Calu3 (cell line): ENCODE measurements around the gene MGA. TPM values are rescaled to one million over a fixed set of nuclear protein-coding genes. Genes with fewer than 3 reads are reported as not detected.

ENCODE experiments used
- BruUV-seq: library from RNA; stranded (reverse); fragments of 400-500 nt; replicated peaks from 2 replicates; lab custom pipeline; 2021; lab: Mats Ljungman, UMichigan
- CTCF ChIA-PET: fragments of 300-600 bp; sonication (Branson Sonifier 250); formaldehyde crosslinking; loops from one replicate; lab custom pipeline; 2022; ENCODE audit warnings: antibody characterized with exemption; lab: Charles Lee
- DNase-seq: peaks from one replicate; pipeline ENCODE4 v3.0.0; 2022
- H3K27ac Mint-ChIP-seq: one replicate; pipeline ENCODE4 v1.8.0; 2022; ENCODE audit warnings: mixed read lengths; ENCODE audit not compliant: unreplicated experiment
- H3K27me3 Mint-ChIP-seq: one replicate; pipeline ENCODE4 v1.8.0; 2022; ENCODE audit warnings: mixed read lengths; ENCODE audit not compliant: unreplicated experiment
- H3K36me3 Mint-ChIP-seq: one replicate; pipeline ENCODE4 v1.8.0; 2022; ENCODE audit warnings: mild to moderate bottlenecking, moderate library complexity, mixed read lengths; ENCODE audit not compliant: insufficient read depth, unreplicated experiment
- H3K4me1 Mint-ChIP-seq: one replicate; pipeline ENCODE4 v1.8.0; 2022; ENCODE audit warnings: mild to moderate bottlenecking, low read depth, mixed read lengths; ENCODE audit not compliant: unreplicated experiment
- H3K4me3 Mint-ChIP-seq: one replicate; pipeline ENCODE4 v1.8.0; 2022; ENCODE audit warnings: mild to moderate bottlenecking, low read depth, moderate library complexity, mixed read lengths; ENCODE audit not compliant: unreplicated experiment
- H3K9me3 Mint-ChIP-seq: one replicate; pipeline ENCODE4 v1.8.0; 2022; ENCODE audit warnings: low read depth, mixed read lengths; ENCODE audit not compliant: unreplicated experiment
- intact Hi-C: fragments of 100-400 bp; cut with micrococcal nuclease; formaldehyde crosslinking; loops from one replicate; pipeline ENCODE4 v1.10.0; 2022; ENCODE audit not compliant: unreplicated experiment
- total RNA-seq: library from RNA; stranded (reverse); gene quantifications from 2 replicates; pipeline ENCODE4 v1.2.3, GENCODE V29; 2022
- TF ChIP-seq, protein P1 (sequence below): fragments of 200-600 bp; IDR thresholded peaks from one replicate; pipeline ENCODE4 v1.8.0; 2022; ENCODE audit warnings: antibody characterized with exemption; ENCODE audit not compliant: unreplicated experiment

The MGA gene
- total RNA-seq, 1 experiment from 2014 or later, result 26.4 TPM

DNA sequence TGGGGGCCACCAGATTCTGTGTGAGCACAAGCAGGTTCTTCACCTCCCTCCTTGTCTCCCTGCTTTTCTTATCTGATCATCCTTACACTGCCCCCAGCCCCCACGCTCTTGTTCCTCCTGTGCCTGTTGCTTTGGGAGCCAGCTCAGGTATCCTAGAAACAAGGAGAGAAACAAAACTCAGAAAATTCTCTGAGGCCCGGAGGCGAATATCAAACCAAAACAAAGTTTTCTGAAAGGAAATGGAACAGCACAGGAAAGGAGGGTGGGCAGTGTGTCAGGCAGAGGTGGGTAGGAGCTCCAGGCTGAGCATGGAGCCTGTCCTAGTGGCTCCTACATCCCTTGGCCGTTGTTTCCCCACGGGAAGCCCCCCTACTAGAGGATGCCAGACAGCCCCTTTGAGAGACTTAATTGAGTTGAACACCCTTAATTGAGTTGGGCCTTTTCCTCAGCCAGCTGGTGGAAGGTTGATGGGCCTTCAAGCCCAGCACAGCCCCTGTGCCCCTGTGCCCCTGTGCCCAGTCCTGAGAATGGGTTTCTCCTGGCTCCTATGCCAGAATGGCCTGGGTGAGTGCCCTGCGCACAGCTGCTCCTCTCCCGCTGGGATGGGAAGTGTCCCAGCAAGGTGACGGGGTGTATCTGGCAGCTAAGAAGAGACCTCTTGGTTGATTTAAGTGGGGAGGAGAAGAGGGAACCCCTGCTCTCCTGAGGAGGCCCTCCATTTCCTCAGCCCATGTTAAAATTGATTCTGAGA lies 144.9 kb downstream of the MGA start:
- intact Hi-C loops, result no loop called here
- BruUV-seq, result no TSS peak
- Mint-ChIP-seq H3K4me1 (no peaks in the 10 kb centered on the region), H3K27me3 (no peaks in the 10 kb centered on the region), H3K36me3 (no peaks in the 10 kb centered on the region), H3K9me3 (no peaks in the 10 kb centered on the region), H3K27ac (no peak overlapping the region), H3K4me3 (no peak overlapping the region)
- TF ChIP-seq, protein P1, sequence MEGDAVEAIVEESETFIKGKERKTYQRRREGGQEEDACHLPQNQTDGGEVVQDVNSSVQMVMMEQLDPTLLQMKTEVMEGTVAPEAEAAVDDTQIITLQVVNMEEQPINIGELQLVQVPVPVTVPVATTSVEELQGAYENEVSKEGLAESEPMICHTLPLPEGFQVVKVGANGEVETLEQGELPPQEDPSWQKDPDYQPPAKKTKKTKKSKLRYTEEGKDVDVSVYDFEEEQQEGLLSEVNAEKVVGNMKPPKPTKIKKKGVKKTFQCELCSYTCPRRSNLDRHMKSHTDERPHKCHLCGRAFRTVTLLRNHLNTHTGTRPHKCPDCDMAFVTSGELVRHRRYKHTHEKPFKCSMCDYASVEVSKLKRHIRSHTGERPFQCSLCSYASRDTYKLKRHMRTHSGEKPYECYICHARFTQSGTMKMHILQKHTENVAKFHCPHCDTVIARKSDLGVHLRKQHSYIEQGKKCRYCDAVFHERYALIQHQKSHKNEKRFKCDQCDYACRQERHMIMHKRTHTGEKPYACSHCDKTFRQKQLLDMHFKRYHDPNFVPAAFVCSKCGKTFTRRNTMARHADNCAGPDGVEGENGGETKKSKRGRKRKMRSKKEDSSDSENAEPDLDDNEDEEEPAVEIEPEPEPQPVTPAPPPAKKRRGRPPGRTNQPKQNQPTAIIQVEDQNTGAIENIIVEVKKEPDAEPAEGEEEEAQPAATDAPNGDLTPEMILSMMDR, result no peak
- DNase-seq, result no peak
- CTCF ChIA-PET, result no interaction called here

DNA sequence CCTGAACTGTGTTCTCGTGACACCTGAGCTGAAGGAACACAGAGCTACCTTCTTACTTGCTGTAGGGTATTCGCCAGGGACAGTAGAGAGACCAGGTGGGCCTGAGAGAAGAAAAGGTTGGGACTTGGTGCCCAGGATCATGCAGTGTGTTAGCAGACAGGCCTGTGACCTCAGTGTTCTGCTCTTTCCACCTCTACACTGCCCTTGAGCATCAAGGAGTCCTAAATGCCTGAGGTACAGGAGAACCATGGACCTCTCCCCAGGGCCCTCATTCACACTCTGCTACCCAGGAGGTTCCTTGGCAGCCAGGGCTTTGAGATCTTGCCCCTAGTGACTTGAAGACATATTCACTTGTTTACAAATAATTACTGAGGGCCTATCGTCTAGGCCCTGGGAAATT lies 145.5 kb downstream of the MGA start:
- no TSS peak for BruUV-seq
- intact Hi-C loops, result no loop called here
- Mint-ChIP-seq H3K9me3 (no peaks in the 10 kb centered on the region), H3K36me3 (no peaks in the 10 kb centered on the region), H3K4me1 (no peaks in the 10 kb centered on the region), H3K4me3 (no peak overlapping the region), H3K27me3 (no peaks in the 10 kb centered on the region), H3K27ac (no peak overlapping the region)
- CTCF ChIA-PET, result no interaction called here
- TF ChIP-seq, protein P1, result no peak
- no peak for DNase-seq

DNA sequence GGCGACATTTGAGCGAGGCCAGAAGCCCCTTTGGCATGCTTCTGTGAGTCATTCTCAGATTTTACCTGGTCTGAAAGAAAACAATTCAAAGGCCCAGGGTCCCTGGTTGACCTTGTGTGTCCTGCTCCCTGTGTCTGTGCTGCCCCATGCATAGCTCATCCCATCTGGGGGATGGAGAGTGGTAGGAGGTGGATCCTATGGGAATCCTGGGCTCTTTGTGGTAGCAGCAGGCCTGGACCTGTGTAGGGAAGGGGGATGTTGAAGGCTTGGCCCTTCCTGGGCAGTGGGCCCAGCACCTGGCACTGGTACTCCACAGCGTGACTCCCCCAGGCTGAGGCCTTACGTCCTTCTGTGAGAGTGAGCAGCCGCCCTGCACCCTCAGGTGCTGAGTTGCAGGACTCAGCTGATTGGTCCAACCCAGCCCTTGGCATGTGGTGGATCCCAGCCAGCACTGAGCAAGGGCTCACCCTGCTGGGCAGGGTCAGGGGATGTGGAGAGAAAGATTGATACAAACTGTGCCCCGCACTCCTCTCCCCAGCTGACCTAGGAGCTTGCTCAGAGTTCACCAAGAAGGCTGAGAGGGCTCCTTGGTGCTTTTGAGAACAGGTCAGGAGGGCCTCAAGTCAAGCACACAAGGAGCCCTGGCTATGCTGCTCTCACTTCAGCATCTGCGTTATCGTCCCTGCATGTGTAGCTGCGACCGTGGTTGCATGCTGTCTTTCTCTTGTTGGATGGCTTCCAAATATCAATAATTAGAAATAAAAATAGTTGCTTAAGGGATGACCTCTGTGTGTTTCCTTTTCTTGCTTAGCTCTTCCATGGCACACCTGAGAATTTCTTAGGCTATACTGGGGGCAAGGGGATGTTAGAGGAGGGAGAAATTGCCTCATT lies 146.3 kb downstream of the MGA start:
- H3K27ac Mint-ChIP-seq, result no peak overlapping the region

DNA sequence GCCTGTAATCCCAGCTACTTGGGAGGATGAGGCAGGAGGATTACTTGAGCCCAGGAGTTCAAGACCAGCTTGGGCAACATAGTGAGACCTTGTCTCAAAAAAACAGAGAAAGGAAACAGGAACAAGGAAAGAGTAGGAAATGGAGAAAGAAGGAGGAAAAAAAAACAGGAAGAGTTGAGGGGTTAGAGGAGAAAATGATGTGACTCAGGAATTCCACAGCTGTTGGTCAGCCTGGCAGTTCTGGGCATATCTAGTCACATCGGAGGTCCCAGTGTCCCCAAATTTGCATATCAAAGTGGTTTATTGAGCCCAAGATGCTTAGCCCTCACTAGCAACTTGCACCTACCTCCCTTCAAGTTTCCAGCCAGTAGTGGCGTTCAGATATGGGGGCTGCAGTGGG lies 148.9 kb downstream of the MGA start:
- no peak for DNase-seq
- no TSS peak for BruUV-seq
- H3K4me3 Mint-ChIP-seq, result no peak overlapping the region
- no peaks in the 10 kb centered on the region for H3K4me1 Mint-ChIP-seq
- CTCF ChIA-PET, result interaction anchor here (0.8 to 1.1 kb wide), 2 partner anchors 36 to 96 kb away, joined by 3 to 4 read pairs; no protein-coding TSS in a partner anchor
- H3K36me3 Mint-ChIP-seq, result no peaks in the 10 kb centered on the region
- H3K27me3 Mint-ChIP-seq, result no peaks in the 10 kb centered on the region
- no peak overlapping the region for H3K27ac Mint-ChIP-seq
- no peaks in the 10 kb centered on the region for H3K9me3 Mint-ChIP-seq
- intact Hi-C loops, result no loop called here
- TF ChIP-seq, protein P1, result no peak

More for the DNA sequence above, 146.3 kb downstream of the MGA start:
- TF ChIP-seq, protein P1, result no peak
- intact Hi-C loops, result no loop called here
- DNase-seq, result no peak
- no peaks in the 10 kb centered on the region for H3K9me3 Mint-ChIP-seq
- CTCF ChIA-PET, result interaction anchor here (1.0 kb wide), 1 partner anchor 32 kb away, joined by 5 read pairs; the partner anchor contains the start of gene MAPKBP1
- H3K4me1 Mint-ChIP-seq, result no peaks in the 10 kb centered on the region
- H3K36me3 Mint-ChIP-seq, result no peaks in the 10 kb centered on the region
- no TSS peak for BruUV-seq
- H3K4me3 Mint-ChIP-seq, result no peak overlapping the region
- H3K27me3 Mint-ChIP-seq, result no peaks in the 10 kb centered on the region
